HG03558 (cell line): ENCODE measurements around the gene ADPRM.

Experiments used
- ATAC-seq: cut with Tn5 transposase; IDR thresholded peaks from one replicate; pipeline ENCODE4 v1.9.1; 2021; ENCODE audit warnings: moderate number of reproducible peaks; ENCODE audit not compliant: unreplicated experiment; ENCODE audit errors: extremely low read depth

ADPRM gene

DNA sequence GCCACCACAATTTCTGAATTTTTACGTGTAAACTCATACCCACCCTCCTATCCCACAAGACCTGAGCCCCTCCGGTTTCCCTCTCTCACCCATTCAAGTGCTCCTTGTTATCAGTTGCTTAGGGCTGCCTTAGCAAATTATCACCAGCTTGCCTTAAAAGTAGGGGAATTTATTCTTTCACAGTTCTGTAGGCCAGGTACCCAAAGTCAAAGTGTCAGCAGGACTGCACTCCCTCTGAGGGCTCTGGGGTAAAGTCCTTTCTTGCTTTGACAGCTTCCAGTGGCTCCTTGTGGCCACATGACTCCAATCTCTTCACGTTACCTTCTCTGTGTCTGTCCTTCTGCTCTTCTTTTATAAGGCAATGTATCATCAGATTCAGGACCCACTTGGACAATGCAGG is 40.3 kb downstream of the ADPRM start:
- no peak for ATAC-seq

GRCh38 chr17:10738521-10739258 is 41.3 kb downstream of the ADPRM start:
- ATAC-seq = no peak

- ATAC-seq = no peak
Observed at GRCh38 chr17:10739386-10739785, 42.0 kb downstream of the ADPRM start.

DNA sequence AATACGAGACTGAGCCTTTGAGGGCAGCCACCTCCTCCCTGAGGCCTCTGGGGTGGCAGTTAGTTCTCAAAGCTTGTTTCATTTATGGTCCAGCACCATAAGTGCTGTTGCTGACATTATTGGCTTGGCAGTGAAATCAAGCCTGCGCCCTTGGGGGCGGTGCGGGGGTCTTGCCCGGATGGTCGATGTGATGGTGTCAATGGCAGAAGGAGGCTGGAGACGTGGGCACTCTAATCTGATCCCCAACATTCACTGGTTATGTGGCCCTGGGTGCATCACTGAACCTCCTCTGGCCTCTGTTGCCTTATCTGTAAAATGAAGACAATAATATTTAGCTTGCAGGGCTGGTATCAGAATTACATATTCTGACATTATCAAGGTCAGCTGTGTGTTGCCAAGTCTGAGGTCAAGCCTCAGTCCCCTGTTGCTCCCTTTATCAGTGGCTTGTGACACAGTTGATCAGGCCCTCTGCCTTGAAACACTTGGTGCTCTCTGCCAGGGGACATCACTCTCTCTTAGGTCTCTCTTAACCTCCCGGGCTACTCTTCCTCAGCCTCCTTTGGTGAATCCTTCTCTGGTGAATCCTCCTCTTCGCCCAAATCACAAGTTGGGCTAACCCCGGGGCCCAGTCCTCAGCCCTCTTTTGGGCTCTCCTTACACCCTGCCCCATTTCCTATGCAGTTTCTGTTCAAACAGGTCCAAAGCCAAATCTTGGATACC is 44.2 kb downstream of the ADPRM start:
- ATAC-seq = no peak

GRCh38 chr17:10742431-10742830 is 45.0 kb downstream of the ADPRM start:
- ATAC-seq = no peak

- no peak for ATAC-seq
Observed at GRCh38 chr17:10743316-10744009, 46.1 kb downstream of the ADPRM start.

- no peak for ATAC-seq
Observed at GRCh38 chr17:10744501-10745000, 47.2 kb downstream of the ADPRM start.

DNA sequence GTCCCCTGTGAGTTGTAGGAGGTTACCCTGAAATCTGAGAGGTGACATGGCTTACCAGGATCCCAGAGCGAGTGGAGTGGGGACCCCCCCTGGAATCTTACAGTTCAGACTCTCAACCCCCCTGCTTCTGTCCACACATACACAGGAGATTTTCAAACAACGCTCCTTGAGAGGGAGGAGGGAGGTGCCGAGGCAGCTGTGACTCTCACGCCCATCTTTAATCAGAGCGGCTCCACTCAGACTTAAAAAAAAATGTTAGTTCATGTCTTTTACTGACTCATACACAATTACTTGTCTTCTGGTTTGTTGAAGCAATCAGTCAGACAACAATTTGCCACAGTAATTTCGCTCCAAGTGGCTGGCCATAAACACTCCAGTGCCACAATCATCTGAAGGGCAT is 47.8 kb downstream of the ADPRM start:
- no peak for ATAC-seq

- ATAC-seq = no peak
Observed at GRCh38 chr17:10748531-10749181, 51.3 kb downstream of the ADPRM start.

DNA sequence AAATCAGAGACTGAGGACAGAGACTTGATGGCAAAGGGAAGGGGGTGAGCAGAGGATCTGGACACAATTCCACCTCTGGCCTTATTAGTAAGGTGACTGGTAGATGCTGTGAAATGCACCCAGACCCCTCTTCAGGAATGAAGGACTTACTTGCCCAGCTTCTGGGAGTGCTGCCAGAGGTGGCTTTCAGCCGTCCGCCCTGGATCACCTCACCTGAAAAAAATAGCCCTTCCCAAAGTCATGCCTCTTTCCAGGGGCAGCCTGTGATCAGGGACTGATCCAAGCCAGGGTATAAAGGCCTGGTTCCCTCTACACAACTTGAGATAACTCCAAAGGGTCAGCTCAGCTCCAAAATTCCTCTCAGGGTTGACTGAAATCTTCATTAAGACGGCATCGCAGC is 52.8 kb downstream of the ADPRM start:
- ATAC-seq = no peak

- ATAC-seq = no peak
Observed at GRCh38 chr17:10751563-10751962, 54.2 kb downstream of the ADPRM start.

DNA sequence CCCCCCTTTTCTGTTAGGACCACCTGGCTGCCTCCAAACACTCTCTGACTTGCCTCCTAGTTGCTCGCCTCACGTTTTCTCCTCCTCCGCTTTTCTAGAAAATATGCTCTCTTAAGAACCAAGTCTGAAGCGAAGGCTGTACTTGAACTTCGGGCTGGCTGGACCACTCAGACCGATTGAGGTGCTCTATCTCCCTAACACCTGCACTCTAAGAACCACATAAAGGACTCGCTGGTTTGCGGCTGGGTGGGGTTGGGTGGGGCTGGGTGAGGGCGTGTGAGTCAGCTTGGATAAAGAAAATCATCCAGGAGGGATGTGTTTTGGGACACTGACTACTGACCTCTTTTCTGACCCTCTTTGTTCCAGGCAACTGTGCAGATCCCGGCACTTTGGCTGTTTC is 55.3 kb downstream of the ADPRM start:
- no peak for ATAC-seq

DNA sequence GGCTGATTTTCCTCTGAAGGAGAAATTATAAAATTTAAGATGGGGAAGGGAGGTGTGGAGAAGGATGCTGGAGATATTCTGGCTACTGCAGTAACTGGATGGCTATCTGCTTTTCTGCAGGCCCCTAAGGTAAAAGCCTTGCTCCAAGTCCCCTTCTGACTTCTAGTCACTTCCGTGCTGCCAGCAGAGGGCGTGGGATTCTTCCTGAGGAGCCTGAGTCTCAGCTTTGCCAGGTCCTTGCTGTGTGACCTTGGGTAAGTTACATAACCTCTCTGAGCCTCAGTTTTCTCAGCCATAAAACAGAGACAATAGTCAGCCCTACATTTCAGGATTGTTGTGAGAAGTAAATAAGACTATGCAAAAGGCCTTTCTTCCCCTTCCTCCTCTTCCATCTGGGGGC is 56.7 kb downstream of the ADPRM start:
- no peak for ATAC-seq

DNA sequence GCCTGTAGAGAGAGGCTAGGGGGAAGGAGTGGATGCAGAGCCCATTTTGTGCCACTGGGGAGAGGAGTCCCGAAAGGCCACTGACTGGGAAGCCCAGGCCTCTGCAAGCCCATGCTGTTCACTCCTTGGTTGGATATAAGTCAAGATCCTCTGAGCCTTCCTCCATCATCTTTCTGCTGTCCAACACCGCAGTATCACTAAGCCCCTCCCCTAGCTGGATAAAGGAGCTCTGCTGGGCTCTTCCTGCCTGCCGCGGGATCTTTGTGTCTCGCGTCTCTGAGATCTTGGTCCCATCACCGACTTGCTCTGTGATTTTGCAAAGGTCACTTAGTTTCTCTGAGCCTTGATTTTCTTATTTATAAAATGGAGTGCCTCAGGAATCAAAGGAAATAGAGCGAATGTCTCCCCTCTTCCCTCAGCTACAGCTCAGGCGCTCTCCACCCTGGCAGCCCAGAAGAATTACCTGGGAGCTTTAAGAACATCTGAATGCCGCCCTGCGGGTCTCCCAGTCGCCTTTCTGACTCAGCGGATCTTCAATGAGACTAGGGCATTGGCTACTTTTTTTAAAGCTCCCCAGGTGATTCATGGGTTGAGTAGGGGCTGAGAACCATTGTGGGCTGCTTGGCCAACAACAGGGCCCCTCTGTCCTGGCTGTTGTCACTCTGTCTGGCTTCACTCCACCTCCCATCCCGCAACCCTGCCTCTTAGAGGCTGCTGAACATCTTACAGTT is 57.6 kb downstream of the ADPRM start:
- ATAC-seq = no peak

DNA sequence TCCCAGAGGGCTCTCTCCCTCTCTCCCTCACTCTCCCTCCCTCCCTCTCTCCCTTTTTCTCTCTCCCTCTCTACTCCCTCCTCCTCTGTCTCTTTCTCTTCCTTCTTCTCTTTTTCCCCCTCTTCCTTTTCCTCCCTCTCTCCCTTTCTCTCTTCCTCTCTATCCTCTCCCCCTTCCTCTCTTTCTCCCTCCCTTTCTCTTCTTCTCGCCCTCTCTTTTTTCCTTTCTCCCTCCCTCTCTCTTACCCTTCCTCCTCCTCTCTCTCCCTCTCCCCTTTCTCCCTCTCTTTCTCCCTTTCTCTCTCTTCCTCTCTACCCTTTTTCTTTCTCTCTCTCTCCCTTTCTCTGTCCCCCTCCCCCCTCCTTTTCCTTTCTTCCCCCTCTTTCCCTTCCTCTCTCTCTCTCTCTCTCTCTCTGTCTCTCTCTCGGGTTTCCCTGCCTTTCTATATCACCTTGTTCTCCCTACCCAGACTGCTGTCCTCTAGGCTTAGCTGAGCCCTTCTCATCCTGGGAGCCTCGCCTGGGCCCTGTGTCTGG is 58.3 kb downstream of the ADPRM start:
- no peak for ATAC-seq

- no peak for ATAC-seq
Observed at GRCh38 chr17:10756185-10756584, 58.8 kb downstream of the ADPRM start.

- ATAC-seq = no peak
Observed at GRCh38 chr17:10756619-10757018, 59.2 kb downstream of the ADPRM start.

DNA sequence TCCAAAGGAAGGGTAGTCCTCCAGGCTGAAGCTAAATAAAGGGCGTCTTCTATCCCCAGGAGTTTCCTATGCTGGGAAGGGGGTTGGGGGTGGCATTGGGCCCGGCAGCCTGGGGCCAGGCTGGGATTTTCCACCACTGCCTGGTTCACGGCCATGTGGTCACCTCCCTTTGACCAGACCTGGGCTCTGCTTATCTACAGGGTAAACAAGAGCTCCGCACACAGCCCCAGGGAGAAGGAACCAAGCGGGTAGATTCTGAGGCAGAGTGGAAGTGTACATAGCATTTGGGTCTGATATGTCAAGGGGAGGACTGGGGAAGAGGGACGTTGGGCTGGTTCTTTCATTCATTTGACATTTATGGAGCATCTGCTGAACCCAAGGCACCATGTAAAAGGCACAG is 59.7 kb downstream of the ADPRM start:
- no peak for ATAC-seq

DNA sequence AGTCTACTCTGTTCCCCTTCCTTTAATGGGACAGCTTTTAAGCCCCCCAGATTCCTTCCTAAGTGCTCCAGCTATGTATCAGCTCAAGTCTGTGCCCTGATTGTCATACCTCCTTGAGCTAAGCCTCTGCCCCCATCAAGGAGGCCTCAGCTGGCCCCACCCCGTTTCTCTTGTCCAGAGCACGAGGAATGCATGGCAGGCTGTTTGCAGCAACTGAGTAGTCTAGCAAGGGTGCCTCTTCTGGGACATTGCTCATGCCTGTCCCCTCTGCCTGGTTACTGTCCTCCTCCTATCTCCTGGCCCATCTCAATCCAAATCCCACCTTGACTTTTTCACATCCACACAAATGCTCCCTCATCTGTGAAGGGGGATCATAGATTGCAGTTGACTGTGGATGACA is 60.3 kb downstream of the ADPRM start:
- no peak for ATAC-seq

DNA sequence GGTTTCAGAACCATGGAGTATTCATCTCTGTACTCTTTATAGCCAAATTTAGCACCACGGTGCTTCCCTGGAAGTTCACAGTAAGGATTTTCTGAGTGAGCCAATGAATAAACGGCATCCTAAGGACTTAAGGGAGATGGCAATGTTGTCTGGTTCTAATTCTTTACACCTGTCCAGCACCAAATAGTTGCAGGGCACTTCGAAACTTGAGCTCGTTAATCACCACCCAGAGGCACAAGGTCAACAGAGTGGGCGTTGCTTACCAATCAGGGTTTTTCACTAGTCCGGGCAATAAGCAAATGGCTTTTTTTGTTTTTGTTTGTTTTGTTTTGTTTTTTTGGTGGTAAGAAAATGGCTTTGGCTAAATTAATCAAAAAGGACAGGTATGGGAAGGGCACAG is 60.7 kb downstream of the ADPRM start:
- no peak for ATAC-seq
